ENCODE data around the gene LPP.
"Not testable (repeated sequence)": the region's sequence is repeated elsewhere in the genome, so short reads cannot be mapped to it uniquely, and the experiment has no call there.

Gene LPP

GRCh38 chr3:188434594-188434993 is 280.6 kb downstream of the LPP start:
- TF ChIP-seq NFRKB (IDR thresholded peaks at IDR 0.05) = no peak
- TF ChIP-seq BHLHE40 (IDR thresholded peaks at IDR 0.05; ENCODE audit: borderline replicate concordance) = no peak
- TF ChIP-seq SP1 (IDR thresholded peaks at IDR 0.05) = no peak
- TF ChIP-seq FOXK2 (IDR thresholded peaks at IDR 0.05) = no peak
- TF ChIP-seq ZNF384 (IDR thresholded peaks at IDR 0.05) = no peak
- TF ChIP-seq PKNOX1 (IDR thresholded peaks at IDR 0.05) = no peak
- TF ChIP-seq FOXA1 (IDR thresholded peaks at IDR 0.05) = no peak
- no peak for TF ChIP-seq ELF4 (IDR thresholded peaks at IDR 0.05)
- TF ChIP-seq LEF1 (IDR thresholded peaks at IDR 0.05; ENCODE audit: borderline replicate concordance) = no peak
- no peak for TF ChIP-seq HDGF (IDR thresholded peaks at IDR 0.05; ENCODE audit: borderline replicate concordance)
- CTCF ChIA-PET = no interaction called here
- no peak for DNase-seq (ENCODE audit: extremely low spot score)
- POLR2A ChIA-PET = no interaction called here

- ChIA-PET CTCF (no interaction called here), POLR2A (no interaction called here)
- no peak for DNase-seq (ENCODE audit: extremely low spot score)
- TF ChIP-seq FOXM1 (IDR thresholded peaks at IDR 0.05; ENCODE audit: borderline replicate concordance) (no peak), SUZ12 (IDR thresholded peaks at IDR 0.05) (no peak)
Measured at GRCh38 chr3:188435266-188435665, 281.3 kb downstream of the LPP start.

- DNase-seq (ENCODE audit: extremely low spot score) = no peak
- POLR2A ChIA-PET = no interaction called here
- TF ChIP-seq ARNT (IDR thresholded peaks at IDR 0.05) (no peak), FOXA1 (IDR thresholded peaks at IDR 0.05) (no peak), BHLHE40 (IDR thresholded peaks at IDR 0.05; ENCODE audit: borderline replicate concordance) (no peak), ZNF384 (IDR thresholded peaks at IDR 0.05) (no peak), L3MBTL2 (conservative IDR thresholded peaks at IDR 0.05) (no peak)
- CTCF ChIA-PET = no interaction called here
Measured at GRCh38 chr3:188437926-188438325, 284.0 kb downstream of the LPP start.

GRCh38 chr3:188439080-188439479 is 285.1 kb downstream of the LPP start:
- POLR2A ChIA-PET = no interaction called here
- TF ChIP-seq PKNOX1 (IDR thresholded peaks at IDR 0.05) = no peak
- no peak for TF ChIP-seq HDGF (IDR thresholded peaks at IDR 0.05; ENCODE audit: borderline replicate concordance)
- no peak for TF ChIP-seq LEF1 (IDR thresholded peaks at IDR 0.05; ENCODE audit: borderline replicate concordance)
- no peak for TF ChIP-seq SUZ12 (IDR thresholded peaks at IDR 0.05)
- TF ChIP-seq ARNT (IDR thresholded peaks at IDR 0.05) = no peak
- no peak for TF ChIP-seq ELF4 (IDR thresholded peaks at IDR 0.05)
- no peak for TF ChIP-seq CTBP1 (IDR thresholded peaks at IDR 0.05; ENCODE audit: borderline replicate concordance)
- no peak for TF ChIP-seq SP1 (IDR thresholded peaks at IDR 0.05)
- TF ChIP-seq NFRKB (IDR thresholded peaks at IDR 0.05) = no peak
- TF ChIP-seq ZNF384 (IDR thresholded peaks at IDR 0.05) = no peak
- TF ChIP-seq FOXM1 (IDR thresholded peaks at IDR 0.05; ENCODE audit: borderline replicate concordance) = no peak
- no peak for TF ChIP-seq FOXA1 (IDR thresholded peaks at IDR 0.05)
- TF ChIP-seq L3MBTL2 (conservative IDR thresholded peaks at IDR 0.05) = no peak
- TF ChIP-seq TARDBP (IDR thresholded peaks at IDR 0.05) = no peak
- TF ChIP-seq BHLHE40 (IDR thresholded peaks at IDR 0.05; ENCODE audit: borderline replicate concordance) = no peak
- CTCF ChIA-PET = no interaction called here
- DNase-seq (ENCODE audit: extremely low spot score) = no peak

GRCh38 chr3:188440340-188440972 is 286.5 kb downstream of the LPP start:
- POLR2A ChIA-PET = no interaction called here
- no peak for TF ChIP-seq FOXA1 (IDR thresholded peaks at IDR 0.05)
- TF ChIP-seq SP1 (IDR thresholded peaks at IDR 0.05) = no peak
- TF ChIP-seq FOXK2 (IDR thresholded peaks at IDR 0.05) = no peak
- TF ChIP-seq ELF4 (IDR thresholded peaks at IDR 0.05) = no peak
- TF ChIP-seq FOXM1 (IDR thresholded peaks at IDR 0.05; ENCODE audit: borderline replicate concordance) = no peak
- TF ChIP-seq LEF1 (IDR thresholded peaks at IDR 0.05; ENCODE audit: borderline replicate concordance) = no peak
- no peak for TF ChIP-seq CTBP1 (IDR thresholded peaks at IDR 0.05; ENCODE audit: borderline replicate concordance)
- no peak for TF ChIP-seq NFRKB (IDR thresholded peaks at IDR 0.05)
- no peak for TF ChIP-seq TARDBP (IDR thresholded peaks at IDR 0.05)
- no peak for TF ChIP-seq HDGF (IDR thresholded peaks at IDR 0.05; ENCODE audit: borderline replicate concordance)
- no peak for TF ChIP-seq ARNT (IDR thresholded peaks at IDR 0.05)
- TF ChIP-seq PKNOX1 (IDR thresholded peaks at IDR 0.05) = no peak
- DNase-seq (ENCODE audit: extremely low spot score) = no peak
- CTCF ChIA-PET = no interaction called here

- DNase-seq (ENCODE audit: extremely low spot score) = no peak
- no peak for TF ChIP-seq L3MBTL2 (conservative IDR thresholded peaks at IDR 0.05)
- no peak for TF ChIP-seq ELF4 (IDR thresholded peaks at IDR 0.05)
- no peak for TF ChIP-seq BHLHE40 (IDR thresholded peaks at IDR 0.05; ENCODE audit: borderline replicate concordance)
- TF ChIP-seq NFRKB (IDR thresholded peaks at IDR 0.05) = no peak
- no peak for TF ChIP-seq FOXM1 (IDR thresholded peaks at IDR 0.05; ENCODE audit: borderline replicate concordance)
- TF ChIP-seq CTBP1 (IDR thresholded peaks at IDR 0.05; ENCODE audit: borderline replicate concordance) = no peak
- TF ChIP-seq PKNOX1 (IDR thresholded peaks at IDR 0.05) = no peak
- POLR2A ChIA-PET = no interaction called here
- CTCF ChIA-PET = no interaction called here
Measured at GRCh38 chr3:188442430-188442829, 288.5 kb downstream of the LPP start.

DNA sequence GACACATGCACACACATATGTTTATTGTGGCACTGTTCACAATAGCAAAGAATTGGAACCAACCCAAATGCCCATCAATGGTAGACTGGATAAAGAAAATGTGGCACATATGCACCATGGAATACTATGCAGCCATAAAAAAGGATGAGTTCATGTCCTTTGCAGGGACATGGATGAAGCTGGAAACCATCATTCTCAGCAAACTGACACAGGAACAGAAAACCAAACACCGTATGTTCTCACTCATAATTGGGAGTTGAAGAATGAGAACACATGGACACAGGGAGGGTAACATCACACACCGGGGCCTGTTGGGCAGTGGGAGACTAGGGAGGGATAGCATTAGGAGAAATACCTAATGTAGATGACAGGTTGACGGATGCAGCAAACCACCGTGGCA is 291.2 kb downstream of the LPP start:
- POLR2A ChIA-PET, CTCF ChIA-PET: not testable (repeated sequence)

More for the DNA sequence above, 291.2 kb downstream of the LPP start:
- DNase-seq (ENCODE audit: extremely low spot score) = not testable (repeated sequence)
